ENCODE results near the gene APOL5.

APOL5 gene

GRCh38 chr22:35766654-35767580 is 49.2 kb downstream of the APOL5 start:
- no peak overlapping the region for H3K4me3 ChIP-seq (ENCODE audit: low read depth, low read length)
- TF ChIP-seq CTCF (IDR thresholded peaks at IDR 0.05; ENCODE audit: low read depth, low read length, missing control alignments): no peak
- DNase-seq (ENCODE audit: low read depth): no peak

GRCh38 chr22:35769974-35770373 is 52.3 kb downstream of the APOL5 start:
- no peak for DNase-seq (ENCODE audit: low read depth)
- TF ChIP-seq CTCF (IDR thresholded peaks at IDR 0.05; ENCODE audit: low read depth, low read length, missing control alignments): no peak
- no peak overlapping the region for H3K4me3 ChIP-seq (ENCODE audit: low read depth, low read length)

- no peak overlapping the region for H3K4me3 ChIP-seq (ENCODE audit: low read depth, low read length)
- no peak for TF ChIP-seq CTCF (IDR thresholded peaks at IDR 0.05; ENCODE audit: low read depth, low read length, missing control alignments)
- DNase-seq (ENCODE audit: low read depth): no peak
Observed at GRCh38 chr22:35775339-35775738, 57.7 kb downstream of the APOL5 start.

- DNase-seq (ENCODE audit: low read depth): no peak
- H3K4me3 ChIP-seq (ENCODE audit: low read depth, low read length): no peak overlapping the region
Observed at GRCh38 chr22:35777335-35777975, 59.8 kb downstream of the APOL5 start.

More at GRCh38 chr22:35777335-35777975, 59.8 kb downstream of the APOL5 start:
- TF ChIP-seq CTCF (IDR thresholded peaks at IDR 0.05; ENCODE audit: low read depth, low read length, missing control alignments): no peak

Data from GM12864 (cell line).